Natural killer cell (primary cell): ENCODE data around the gene MYOM1. TPM values are rescaled to one million over a fixed set of nuclear protein-coding genes. Genes with fewer than 3 reads are reported as not detected.

ENCODE experiments used
- ATAC-seq, 3 donors: fragments of 150-1000 bp in 2 of 3; fragments of 200-7000 bp in 1 of 3; cut with Tn5 transposase; 1 replicate in 1 of 3; 2 replicates in 2 of 3; pipeline ENCODE4 v1.10.0; 2021; ENCODE audit warnings: mild to moderate bottlenecking in 2 of 3, moderate library complexity in 2 of 3
- DNase-seq, 2 donors: peaks; one replicate each; pipeline versions ENCODE4 v3.0.0 to v3.0.0-alpha.2; 2013 to 2021; ENCODE audit warnings: mixed read lengths in 1 of 2
- H3K27ac ChIP-seq: one replicate; pipeline ENCODE4 v1.5.1; 2013; ENCODE audit warnings: mild to moderate bottlenecking, low read length
- H3K27me3 ChIP-seq: one replicate; pipeline ENCODE4 v1.6.1; 2013; ENCODE audit warnings: low read length; ENCODE audit not compliant: control insufficient read depth, insufficient read depth
- H3K36me3 ChIP-seq: one replicate; pipeline ENCODE4 v1.6.1; 2013; ENCODE audit warnings: low read length; ENCODE audit not compliant: control insufficient read depth, insufficient read depth
- H3K4me1 ChIP-seq: one replicate; pipeline ENCODE4 v1.6.1; 2013; ENCODE audit warnings: low read length; ENCODE audit not compliant: control insufficient read depth, insufficient read depth
- H3K4me3 ChIP-seq: one replicate; pipeline ENCODE4 v1.5.1; 2013; ENCODE audit warnings: low read length
- H3K9me3 ChIP-seq: one replicate; pipeline ENCODE4 v1.6.1; 2013; ENCODE audit warnings: low read length; ENCODE audit not compliant: control insufficient read depth, insufficient read depth
- H3K27ac Mint-ChIP-seq, 2 donors: one replicate each; pipeline ENCODE4 v1.8.0; 2022; ENCODE audit warnings: mild to moderate bottlenecking in 2 of 2, mixed read lengths in 2 of 2, moderate library complexity in 1 of 2
- H3K27me3 Mint-ChIP-seq, 2 donors: one replicate each; pipeline ENCODE4 v1.8.0; 2022; ENCODE audit warnings: low read depth in 2 of 2, mixed read lengths in 2 of 2
- H3K36me3 Mint-ChIP-seq: one replicate; pipeline ENCODE4 v1.8.0; 2022; ENCODE audit warnings: mixed read lengths
- H3K4me1 Mint-ChIP-seq, 2 donors: one replicate each; pipeline ENCODE4 v1.8.0; 2022; ENCODE audit warnings: mixed read lengths in 2 of 2
- H3K4me3 Mint-ChIP-seq: one replicate; pipeline ENCODE4 v1.8.0; 2022; ENCODE audit warnings: mild to moderate bottlenecking, moderate library complexity, mixed read lengths
- H3K9me3 Mint-ChIP-seq, 2 donors: one replicate each; pipeline ENCODE4 v1.8.0; 2022; ENCODE audit warnings: mixed read lengths in 2 of 2
- CTCF ChIP-seq: fragments of 200-600 bp; IDR thresholded peaks from one replicate; pipeline ENCODE4 v1.8.0; 2022; ENCODE audit warnings: antibody characterized with exemption
- WGBS: methylation state at CpG from one replicate; pipeline ENCODE4 v1.1.7; 2013; ENCODE audit warnings: missing lambda C conversion rate; ENCODE audit not compliant: insufficient coverage; 5-methylcytosine and 5-hydroxymethylcytosine counted together
- intact Hi-C: fragments of 100-400 bp; cut with micrococcal nuclease; formaldehyde crosslinking; loops from one replicate; pipeline ENCODE4 v1.14.2; 2022
- total RNA-seq, 4 donors: library from RNA; stranded (reverse); fragments of 120-200 nt in 1 of 4; gene quantifications; one replicate each; pipeline versions ENCODE4 v1.2.3 to v1.2.4, GENCODE V29; 2013 to 2022

MYOM1 gene
- total RNA-seq, 3 donors from 2014 or later (not counting 1 experiment from before 2014, with no cell fraction given): 1.7 to 5.8 (median 3.0) TPM

- H3K9me3 ChIP-seq: no peaks in the 10 kb centered on the region
- intact Hi-C loops: no loop called here
- TF ChIP-seq CTCF: no peak
- H3K36me3 Mint-ChIP-seq: no peaks in the 10 kb centered on the region
- H3K9me3 Mint-ChIP-seq: no peaks in the 10 kb centered on the region
- H3K27me3 Mint-ChIP-seq: no peaks in the 10 kb centered on the region
- H3K36me3 ChIP-seq: no peaks in the 10 kb centered on the region
- H3K27me3 ChIP-seq: no peaks in the 10 kb centered on the region
- DNase-seq (no peak), ATAC-seq (no peak)
- WGBS: 97% methylated on average over 36 of the region's 36 CpGs
- H3K4me1 ChIP-seq: no peaks in the 10 kb centered on the region
- no peak overlapping the region for H3K27ac ChIP-seq
- H3K27ac Mint-ChIP-seq: no peak overlapping the region
- H3K4me1 Mint-ChIP-seq: peaks cover 6 to 17% of the 10 kb centered on the region in 2 donors
- H3K4me3 ChIP-seq: no peak overlapping the region
- H3K4me3 Mint-ChIP-seq: no peak overlapping the region
These were observed 4.7 kb downstream of the MYOM1 start for GRCh38 chr18:3214855-3215637.

- Mint-ChIP-seq H3K9me3 (no peaks in the 10 kb centered on the region), H3K4me3 (no peak overlapping the region), H3K27me3 (no peaks in the 10 kb centered on the region), H3K36me3 (no peaks in the 10 kb centered on the region), H3K27ac (peak overlapping the region; percentile 27 to 50), H3K4me1 (peaks cover 6 to 20% of the 10 kb centered on the region in 2 donors)
- WGBS: 52% methylated on average over 3 of the region's 6 CpGs
- ATAC-seq (peak; percentile 69 to 82 (median 75)), DNase-seq (peak in 1 of 2 donors; percentile 59)
- no peaks in the 10 kb centered on the region for H3K27me3 ChIP-seq
- H3K9me3 ChIP-seq: no peaks in the 10 kb centered on the region
- H3K4me1 ChIP-seq: no peaks in the 10 kb centered on the region
- H3K4me3 ChIP-seq: no peak overlapping the region
- no peak for TF ChIP-seq CTCF
- H3K36me3 ChIP-seq: no peaks in the 10 kb centered on the region
- intact Hi-C loops: no loop called here
- H3K27ac ChIP-seq: no peak overlapping the region
These were observed 6.3 kb downstream of the MYOM1 start for GRCh38 chr18:3213300-3214059.

GRCh38 chr18:3212657-3213056, 7.1 kb downstream of the MYOM1 start:
- H3K27ac Mint-ChIP-seq: peak overlapping the region in 1 of 2 donors; percentile 27
- H3K4me3 Mint-ChIP-seq: no peak overlapping the region
- ATAC-seq: no peak

More at GRCh38 chr18:3212657-3213056, 7.1 kb downstream of the MYOM1 start:
- no peaks in the 10 kb centered on the region for H3K4me1 ChIP-seq
- H3K9me3 Mint-ChIP-seq: no peaks in the 10 kb centered on the region
- intact Hi-C loops: no loop called here
- no peaks in the 10 kb centered on the region for H3K9me3 ChIP-seq
- no peak overlapping the region for H3K4me3 ChIP-seq
- no peaks in the 10 kb centered on the region for H3K27me3 ChIP-seq
- no peak for DNase-seq
- peaks cover 6 to 20% of the 10 kb centered on the region in 2 donors for H3K4me1 Mint-ChIP-seq
- H3K27me3 Mint-ChIP-seq: no peaks in the 10 kb centered on the region
- TF ChIP-seq CTCF: no peak
- H3K36me3 Mint-ChIP-seq: no peaks in the 10 kb centered on the region
- no peak overlapping the region for H3K27ac ChIP-seq
- no peaks in the 10 kb centered on the region for H3K36me3 ChIP-seq
- 77% methylated on average over 4 of the region's 4 CpGs for WGBS
